Measurements from ENCODE around the gene GSS.

DNA sequence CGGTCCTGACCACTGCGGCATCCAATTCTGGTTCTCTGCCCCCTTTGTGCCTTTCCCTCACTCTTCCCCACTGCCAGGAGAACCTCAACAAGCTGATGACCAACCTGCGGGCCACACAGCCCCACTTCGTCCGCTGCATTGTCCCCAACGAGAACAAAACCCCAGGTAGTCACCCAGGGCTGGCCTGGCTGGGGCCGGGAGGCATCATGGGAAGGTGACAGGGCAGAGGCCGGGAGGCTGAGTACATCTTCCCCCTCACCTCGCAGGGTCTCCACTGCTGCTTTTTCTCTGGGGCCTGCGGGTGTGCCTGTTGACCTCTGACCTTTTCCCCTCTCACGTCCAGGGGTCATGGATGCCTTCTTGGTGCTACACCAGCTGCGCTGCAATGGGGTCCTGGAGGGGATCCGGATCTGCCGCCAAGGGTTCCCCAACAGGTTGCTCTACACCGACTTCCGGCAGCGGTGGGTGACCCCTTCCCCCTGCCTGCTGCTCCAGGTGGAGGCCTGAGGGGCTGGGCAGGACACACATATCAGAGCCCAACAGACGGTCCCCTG lies 35.1 kb upstream of the GSS start:
- TF ChIP-seq, protein P1, sequence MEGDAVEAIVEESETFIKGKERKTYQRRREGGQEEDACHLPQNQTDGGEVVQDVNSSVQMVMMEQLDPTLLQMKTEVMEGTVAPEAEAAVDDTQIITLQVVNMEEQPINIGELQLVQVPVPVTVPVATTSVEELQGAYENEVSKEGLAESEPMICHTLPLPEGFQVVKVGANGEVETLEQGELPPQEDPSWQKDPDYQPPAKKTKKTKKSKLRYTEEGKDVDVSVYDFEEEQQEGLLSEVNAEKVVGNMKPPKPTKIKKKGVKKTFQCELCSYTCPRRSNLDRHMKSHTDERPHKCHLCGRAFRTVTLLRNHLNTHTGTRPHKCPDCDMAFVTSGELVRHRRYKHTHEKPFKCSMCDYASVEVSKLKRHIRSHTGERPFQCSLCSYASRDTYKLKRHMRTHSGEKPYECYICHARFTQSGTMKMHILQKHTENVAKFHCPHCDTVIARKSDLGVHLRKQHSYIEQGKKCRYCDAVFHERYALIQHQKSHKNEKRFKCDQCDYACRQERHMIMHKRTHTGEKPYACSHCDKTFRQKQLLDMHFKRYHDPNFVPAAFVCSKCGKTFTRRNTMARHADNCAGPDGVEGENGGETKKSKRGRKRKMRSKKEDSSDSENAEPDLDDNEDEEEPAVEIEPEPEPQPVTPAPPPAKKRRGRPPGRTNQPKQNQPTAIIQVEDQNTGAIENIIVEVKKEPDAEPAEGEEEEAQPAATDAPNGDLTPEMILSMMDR (IDR thresholded peaks at IDR 0.05): no peak
- TF ChIP-seq POLR2A (IDR thresholded peaks at IDR 0.05): no peak

Measured in Peyer's patch (tissue), 4 donors.